Ovary (tissue), 9 donors: Measurements from ENCODE around the gene UCN3. TPM values are rescaled to one million over a fixed set of nuclear protein-coding genes. Genes with fewer than 3 reads are reported as not detected.

Experiments
- DNase-seq, 5 donors: peaks; one replicate each; pipeline ENCODE4 v3.0.0-alpha.2; 2019 to 2020
- H3K27ac ChIP-seq, 2 donors: fragments of 200-600 bp; one replicate each; pipeline versions ENCODE4 v1.5.1 to v1.8.0; 2019 to 2022
- H3K27me3 ChIP-seq: fragments of 200-600 bp; one replicate; pipeline ENCODE4 v1.8.0; 2022
- H3K36me3 ChIP-seq: fragments of 200-600 bp; sonication (generic); one replicate; pipeline ENCODE4 v1.5.1; 2019
- H3K4me1 ChIP-seq: one replicate; pipeline ENCODE4 v1.8.1; 2013; ENCODE audit warnings: mild to moderate bottlenecking, moderate library complexity; ENCODE audit not compliant: insufficient read depth
- H3K4me3 ChIP-seq: fragments of 200-600 bp; sonication (generic); one replicate; pipeline ENCODE4 v1.5.1; 2017
- H3K9me3 ChIP-seq, 2 donors: fragments of 200-600 bp in 1 of 2; sonication (generic) in 1 of 2; one replicate each; pipeline versions ENCODE4 v1.5.1 to v1.8.1; 2013 to 2019; ENCODE audit warnings: mild to moderate bottlenecking in 1 of 2, moderate library complexity in 1 of 2
- EP300 ChIP-seq: sonication (generic); formaldehyde crosslinking; IDR thresholded peaks from one replicate; pipeline ENCODE4 v1.6.1; 2017; ENCODE audit warnings: antibody characterized with exemption
- POLR2A ChIP-seq: fragments of 450-650 bp; IDR thresholded peaks from one replicate; pipeline ENCODE4 v1.6.1; 2017; ENCODE audit warnings: antibody characterized with exemption, mild to moderate bottlenecking, moderate library complexity
- WGBS, 3 donors: extraction: QIAGEN DNeasy Blood & Tissue Kit in 1 of 3; methylation state at CpG; one replicate each; pipeline versions ENCODE4 v1.1.5 to v1.1.7; 2013 to 2017; 5-methylcytosine and 5-hydroxymethylcytosine counted together
- intact Hi-C, 4 donors: fragments of 100-400 bp; cut with DNase I; formaldehyde crosslinking; loops; one replicate each; pipeline versions ENCODE4 v1.11.0 to v1.15.1; 2022 to 2023
- polyA plus RNA-seq, 2 donors: library from polyadenylated mRNA; stranded (reverse); fragments of 200-250 nt in 1 of 2; fragments of 350-450 nt in 1 of 2; fragmentation: Illumina TruSeq in 1 of 2; extraction: RNeasy Lipid Tissue Mini Kit (QIAGEN cat#74804) in 1 of 2; gene quantifications; one replicate each; pipeline ENCODE4 v1.2.3, GENCODE V29; 2013 to 2014
- total RNA-seq, 7 donors: library from RNA; depleted of rRNA in 2 of 7; stranded (reverse); fragments of >200 nt in 2 of 7; fragmentation: NEBNext Ultra II Directional in 3 of 7; extraction: Animal tissue kit (Norgen Biotek cat#: 25700) in 3 of 7; gene quantifications; one replicate each; pipeline versions ENCODE4 v1.1.0 to v1.2.4, GENCODE V29; 2016 to 2023
- TF ChIP-seq, protein P1 (sequence below), 3 donors: fragments of 450-650 bp in 2 of 3; fragments of 200-600 bp in 1 of 3; IDR thresholded peaks; one replicate each; pipeline versions ENCODE4 v1.5.1 to v1.8.0; 2016 to 2022; ENCODE audit warnings: antibody characterized with exemption in 3 of 3, mild to moderate bottlenecking in 1 of 3
- donor health status: DM: no; HTN: no; CAD: no; lungs with moderate emphysema.
- donor health status: DM: no; HTN: no; CAD: no.
- donor health status: Bipolar disorder and iron deficiency.
- donor health status: DM: yes; HTN: yes; CAD: no.
- donor health status: DM: no; HTN: no; CAD: no.
- donor health status: DM: yes; HTN: yes; CAD: no.

UCN3 gene
- total and polyA plus RNA-seq, 9 donors, result not detected

DNA sequence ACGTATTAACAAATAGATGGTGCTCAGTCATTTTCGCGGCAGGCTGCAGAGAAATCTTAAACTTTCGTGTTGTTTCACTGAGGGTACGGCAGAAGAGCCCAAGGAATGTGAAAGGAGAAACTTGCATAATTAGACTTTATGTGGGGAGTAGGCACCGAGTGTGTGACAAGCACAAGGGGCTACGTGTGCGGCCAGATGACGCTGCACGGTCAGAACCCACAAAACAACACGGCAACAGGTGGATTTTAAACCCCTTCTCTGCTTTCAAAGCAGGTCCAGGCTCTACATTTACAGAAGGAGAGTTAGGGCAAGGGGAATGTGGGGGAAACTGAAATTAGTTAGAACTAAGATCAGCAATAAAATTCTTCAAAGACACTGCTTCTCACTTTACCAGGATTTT is 392 bp upstream of the UCN3 start:
- DNase-seq, result no peak
- intact Hi-C loops, result no loop called here
- H3K27me3 ChIP-seq, result no peaks in the 10 kb centered on the region
- H3K36me3 ChIP-seq, result no peaks in the 10 kb centered on the region
- no peaks in the 10 kb centered on the region for H3K9me3 ChIP-seq
- no peak overlapping the region for H3K4me3 ChIP-seq
- H3K27ac ChIP-seq, result no peak overlapping the region
- WGBS, 3 donors, result 77 to 81% (median 80%) methylated on average over 11 of the region's 11 CpGs
- TF ChIP-seq, protein P1, sequence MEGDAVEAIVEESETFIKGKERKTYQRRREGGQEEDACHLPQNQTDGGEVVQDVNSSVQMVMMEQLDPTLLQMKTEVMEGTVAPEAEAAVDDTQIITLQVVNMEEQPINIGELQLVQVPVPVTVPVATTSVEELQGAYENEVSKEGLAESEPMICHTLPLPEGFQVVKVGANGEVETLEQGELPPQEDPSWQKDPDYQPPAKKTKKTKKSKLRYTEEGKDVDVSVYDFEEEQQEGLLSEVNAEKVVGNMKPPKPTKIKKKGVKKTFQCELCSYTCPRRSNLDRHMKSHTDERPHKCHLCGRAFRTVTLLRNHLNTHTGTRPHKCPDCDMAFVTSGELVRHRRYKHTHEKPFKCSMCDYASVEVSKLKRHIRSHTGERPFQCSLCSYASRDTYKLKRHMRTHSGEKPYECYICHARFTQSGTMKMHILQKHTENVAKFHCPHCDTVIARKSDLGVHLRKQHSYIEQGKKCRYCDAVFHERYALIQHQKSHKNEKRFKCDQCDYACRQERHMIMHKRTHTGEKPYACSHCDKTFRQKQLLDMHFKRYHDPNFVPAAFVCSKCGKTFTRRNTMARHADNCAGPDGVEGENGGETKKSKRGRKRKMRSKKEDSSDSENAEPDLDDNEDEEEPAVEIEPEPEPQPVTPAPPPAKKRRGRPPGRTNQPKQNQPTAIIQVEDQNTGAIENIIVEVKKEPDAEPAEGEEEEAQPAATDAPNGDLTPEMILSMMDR (IDR thresholded peaks at IDR 0.05), result no peak
- TF ChIP-seq EP300 (no peak), POLR2A (no peak)
- H3K4me1 ChIP-seq, result no peaks in the 10 kb centered on the region

DNA sequence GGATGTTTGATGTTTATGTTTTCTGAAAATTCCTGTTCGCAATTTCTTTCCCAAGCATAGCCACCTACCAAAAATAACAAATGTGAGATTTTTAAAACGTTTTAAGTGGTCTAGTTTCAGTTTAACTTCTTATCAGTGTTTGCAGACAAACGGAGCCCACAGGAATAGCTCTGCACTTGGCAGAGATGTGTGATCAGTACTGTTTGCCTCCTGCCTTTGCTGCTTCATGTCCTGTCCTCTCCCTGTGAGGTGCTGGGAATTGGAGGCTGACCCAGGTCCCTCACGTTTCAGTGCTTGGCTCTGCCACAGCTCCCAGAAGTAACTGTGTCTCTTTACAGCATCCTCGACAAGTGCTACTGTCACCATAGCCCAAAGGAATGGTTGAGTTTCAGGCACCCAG is 1.2 kb downstream of the UCN3 start:
- Histone ChIP-seq H3K4me1 (no peaks in the 10 kb centered on the region), H3K36me3 (no peaks in the 10 kb centered on the region), H3K27ac (no peak overlapping the region), H3K4me3 (no peak overlapping the region), H3K9me3 (no peaks in the 10 kb centered on the region), H3K27me3 (no peaks in the 10 kb centered on the region)
- 14 to 20% (median 16%) methylated on average over 5 of the region's 5 CpGs for WGBS, 3 donors
- TF ChIP-seq EP300, result no peak
- no peak for TF ChIP-seq POLR2A
- TF ChIP-seq, protein P1 (IDR thresholded peaks at IDR 0.05), result no peak
- intact Hi-C loops, result no loop called here
- DNase-seq, result no peak

DNA sequence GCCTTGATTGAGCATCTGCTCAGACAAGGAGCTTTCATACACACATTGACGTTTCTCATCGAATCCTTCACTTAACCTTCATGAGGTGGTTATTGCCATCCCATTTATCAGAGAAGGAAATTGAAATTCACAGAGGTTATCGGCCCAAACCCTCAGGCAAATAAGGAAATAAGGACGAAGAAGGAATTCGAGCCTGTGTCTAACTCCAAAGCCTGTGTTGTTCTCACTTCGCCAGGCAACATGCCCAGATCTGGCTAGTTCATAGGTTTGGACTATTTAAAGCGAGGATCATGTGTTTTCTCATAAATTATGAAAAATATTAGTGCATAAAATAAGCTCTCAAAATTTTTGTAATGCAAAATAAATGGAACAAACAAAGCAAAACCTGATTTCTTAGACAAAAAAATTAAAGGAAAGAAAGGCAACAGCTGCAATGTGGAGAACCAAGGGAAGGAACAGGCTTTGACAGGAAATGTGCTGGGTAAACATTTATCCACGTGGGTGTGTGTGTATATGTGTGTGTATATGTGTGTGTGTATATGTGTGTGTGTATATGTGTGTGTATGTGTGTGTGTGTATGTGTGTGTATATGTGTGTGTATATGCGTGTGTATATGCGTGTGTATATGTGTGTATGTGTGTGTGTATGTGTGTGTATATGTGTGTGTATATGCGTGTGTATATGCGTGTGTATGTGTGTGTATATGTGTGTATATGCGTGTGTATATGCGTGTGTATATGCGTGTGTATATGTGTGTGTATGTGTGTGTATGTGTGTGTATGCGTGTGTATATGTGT is 4.8 kb downstream of the UCN3 start:
- H3K27me3 ChIP-seq, result no peaks in the 10 kb centered on the region
- H3K9me3 ChIP-seq, result no peaks in the 10 kb centered on the region
- H3K4me1 ChIP-seq, result no peaks in the 10 kb centered on the region
- 68 to 81% (median 73%) methylated on average over 16 of the region's 16 CpGs for WGBS, 3 donors
- no peak overlapping the region for H3K27ac ChIP-seq
- no peak for DNase-seq
- intact Hi-C loops, result no loop called here
- H3K4me3 ChIP-seq, result no peak overlapping the region
- no peaks in the 10 kb centered on the region for H3K36me3 ChIP-seq
- TF ChIP-seq, protein P1 (IDR thresholded peaks at IDR 0.05), result no peak
- no peak for TF ChIP-seq EP300
- no peak for TF ChIP-seq POLR2A

DNA sequence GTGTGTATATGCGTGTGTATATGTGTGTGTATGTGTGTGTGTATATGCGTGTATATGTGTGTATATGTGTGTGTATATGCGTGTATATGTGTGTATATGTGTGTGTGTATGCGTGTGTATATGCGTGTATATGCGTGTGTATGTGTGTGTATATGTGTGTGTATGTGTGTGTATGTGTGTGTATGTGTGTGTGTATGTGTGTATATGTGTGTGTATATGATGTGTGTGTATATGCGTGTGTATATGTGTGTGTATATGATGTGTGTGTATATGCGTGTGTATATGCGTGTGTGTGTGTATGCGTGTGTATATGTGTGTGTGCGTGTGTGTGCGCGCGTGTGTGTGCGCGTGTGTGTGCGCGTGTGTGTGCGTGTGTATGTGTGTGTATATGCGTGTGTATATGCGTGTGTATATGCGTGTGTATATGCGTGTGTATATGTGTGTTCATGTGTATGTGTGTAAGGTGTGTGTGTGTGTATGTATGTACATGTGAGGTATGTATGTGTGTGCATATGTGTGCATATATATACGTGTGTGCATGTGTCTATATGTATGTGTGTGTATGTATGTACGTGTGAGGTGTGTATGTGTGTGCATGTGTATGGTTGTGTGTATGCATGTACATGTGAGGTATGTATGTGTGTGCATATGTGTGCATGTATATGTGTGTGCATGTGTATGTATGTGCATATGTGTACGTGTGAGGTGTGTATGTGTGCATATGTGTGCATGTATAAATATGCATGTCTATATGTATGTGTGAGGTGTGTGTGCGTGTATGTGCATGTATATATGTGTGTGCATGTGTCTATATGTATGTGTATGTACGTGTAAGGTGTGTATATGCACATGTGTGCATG is 6.0 kb downstream of the UCN3 start:
- intact Hi-C loops, result no loop called here
- H3K9me3 ChIP-seq, result no peaks in the 10 kb centered on the region
- DNase-seq, result no peak
- no peak overlapping the region for H3K4me3 ChIP-seq
- H3K27me3 ChIP-seq, result no peaks in the 10 kb centered on the region
- H3K27ac ChIP-seq, result no peak overlapping the region
- 78 to 92% (median 88%) methylated on average over 28 of the region's 28 CpGs for WGBS, 3 donors
- H3K4me1 ChIP-seq, result no peaks in the 10 kb centered on the region
- H3K36me3 ChIP-seq, result no peaks in the 10 kb centered on the region
- TF ChIP-seq, protein P1 (IDR thresholded peaks at IDR 0.05), result no peak
- TF ChIP-seq EP300 (no peak), POLR2A (no peak)
